Central memory CD4-positive, alpha-beta T cell (primary cell): ENCODE measurements around the gene NR4A3.
A peak's percentile ranks its signal among the peaks of the same experiment; 100 is the strongest.

Experiments
- DNase-seq: peaks from one replicate; pipeline ENCODE4 v3.0.0; 2022

Gene NR4A3

GRCh38 chr9:99816392-99816791 is 5.3 kb upstream of the NR4A3 start:
- DNase-seq = no peak

GRCh38 chr9:99818500-99818899 is 3.2 kb upstream of the NR4A3 start:
- DNase-seq = no peak

GRCh38 chr9:99819123-99819855 is 2.4 kb upstream of the NR4A3 start:
- DNase-seq = peak; percentile 99

GRCh38 chr9:99819856-99820684 is 1.6 kb upstream of the NR4A3 start:
- DNase-seq = peak; percentile 96

GRCh38 chr9:99820685-99821395 is 845 bp upstream of the NR4A3 start:
- DNase-seq = peak; percentile 66

GRCh38 chr9:99822109-99822805 is 572 bp downstream of the NR4A3 start:
- DNase-seq = peak; percentile 70

- DNase-seq = peak; percentile 26
Measured at GRCh38 chr9:99822806-99823591, 1.3 kb downstream of the NR4A3 start.

- peak; percentile 54 for DNase-seq
Measured at GRCh38 chr9:99823681-99824377, 2.1 kb downstream of the NR4A3 start.

GRCh38 chr9:99824378-99825171 is 2.9 kb downstream of the NR4A3 start:
- DNase-seq = peak; percentile 63

- no peak for DNase-seq
Measured at GRCh38 chr9:99825172-99826046, 3.7 kb downstream of the NR4A3 start.

- DNase-seq = no peak
Measured at GRCh38 chr9:99826579-99826978, 4.9 kb downstream of the NR4A3 start.

- DNase-seq = no peak
Measured at GRCh38 chr9:99827244-99827643, 5.6 kb downstream of the NR4A3 start.

- no peak for DNase-seq
Measured at GRCh38 chr9:99828054-99828416, 6.3 kb downstream of the NR4A3 start.

GRCh38 chr9:99828417-99829176 is 6.9 kb downstream of the NR4A3 start:
- DNase-seq = no peak

GRCh38 chr9:99831857-99832557 is 10.3 kb downstream of the NR4A3 start:
- no peak for DNase-seq

- DNase-seq = no peak
Measured at GRCh38 chr9:99832558-99832864, 10.8 kb downstream of the NR4A3 start.

GRCh38 chr9:99833735-99834134 is 12.1 kb downstream of the NR4A3 start:
- DNase-seq = no peak

- no peak for DNase-seq
Measured at GRCh38 chr9:99834474-99834873, 12.8 kb downstream of the NR4A3 start.
